Measurements from ENCODE around the gene IL22.

IL22 gene

GRCh38 chr12:68287106-68287505, 33.7 kb upstream of the IL22 start:
- TF ChIP-seq CTCF (IDR thresholded peaks at IDR 0.05; ENCODE audit: low read depth, low read length), result no peak
- no peak overlapping the region for H3K4me3 ChIP-seq (ENCODE audit: low read depth, low read length)

- no peak for TF ChIP-seq CTCF (IDR thresholded peaks at IDR 0.05; ENCODE audit: low read depth, low read length)
- H3K4me3 ChIP-seq (ENCODE audit: low read depth, low read length), result no peak overlapping the region
These were observed 33.0 kb upstream of the IL22 start for GRCh38 chr12:68286396-68286795.

- no peak for TF ChIP-seq CTCF (IDR thresholded peaks at IDR 0.05; ENCODE audit: low read depth, low read length)
- H3K4me3 ChIP-seq (ENCODE audit: low read depth, low read length), result no peak overlapping the region
These were observed 32.1 kb upstream of the IL22 start for GRCh38 chr12:68285541-68285940.

- H3K4me3 ChIP-seq (ENCODE audit: low read depth, low read length), result no peak overlapping the region
- no peak for TF ChIP-seq CTCF (IDR thresholded peaks at IDR 0.05; ENCODE audit: low read depth, low read length)
These were observed 28.1 kb upstream of the IL22 start for GRCh38 chr12:68281322-68282077.

- TF ChIP-seq CTCF (IDR thresholded peaks at IDR 0.05; ENCODE audit: low read depth, low read length), result no peak
- no peak overlapping the region for H3K4me3 ChIP-seq (ENCODE audit: low read depth, low read length)
These were observed 26.8 kb upstream of the IL22 start for GRCh38 chr12:68280240-68280639.

GRCh38 chr12:68279227-68280054, 26.0 kb upstream of the IL22 start:
- no peak overlapping the region for H3K4me3 ChIP-seq (ENCODE audit: low read depth, low read length)
- TF ChIP-seq CTCF (IDR thresholded peaks at IDR 0.05; ENCODE audit: low read depth, low read length), result no peak

- no peak overlapping the region for H3K4me3 ChIP-seq (ENCODE audit: low read depth, low read length)
- no peak for TF ChIP-seq CTCF (IDR thresholded peaks at IDR 0.05; ENCODE audit: low read depth, low read length)
These were observed 23.1 kb upstream of the IL22 start for GRCh38 chr12:68276402-68276930.

Measured in WI38 (cell line).